ENCODE measurements around the gene TSPAN31. TPM values are rescaled to one million over a fixed set of nuclear protein-coding genes. Genes with fewer than 3 reads are reported as not detected.

Gene TSPAN31
- total and polyA plus RNA-seq, 9 of the 15 experiments (the other 6 are each of a cell fraction or from before 2014, with no cell fraction given) = 11.3 to 26.4 (median 14.3) TPM

DNA sequence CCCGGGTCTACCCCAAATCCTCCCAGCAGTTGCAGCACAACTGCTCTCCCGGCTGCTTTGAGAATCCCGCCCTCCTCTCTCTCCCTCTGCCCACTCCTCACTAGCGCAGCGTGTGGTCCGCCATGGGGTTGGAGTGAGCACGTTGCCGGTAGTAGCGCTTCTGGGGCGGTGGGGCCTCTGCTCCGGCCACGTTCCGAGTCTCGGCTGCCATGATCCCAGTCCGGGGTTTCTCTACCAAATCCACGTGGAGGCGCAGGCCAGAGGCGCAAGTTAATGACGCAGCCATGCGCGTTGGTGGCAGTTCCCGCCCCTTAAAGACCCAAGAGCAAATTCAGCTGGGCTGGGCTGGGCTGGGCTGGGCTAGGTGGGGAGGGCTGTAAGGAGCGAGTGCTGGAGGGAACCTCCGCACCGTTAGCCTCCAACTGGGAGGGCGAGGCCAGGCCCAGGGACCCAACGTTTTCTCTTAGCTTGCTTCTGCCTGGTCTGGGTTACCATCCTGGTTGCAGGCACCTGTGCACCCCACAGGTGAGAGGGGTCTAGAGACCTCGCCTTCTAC is 27.1 kb downstream of the TSPAN31 start, which contains the start of gene METTL1 (continued):
- TF ChIP-seq CBFB (CRISPR knock-in tag; IDR thresholded peaks at IDR 0.05) (no peak), FUS (optimal IDR thresholded peaks at IDR 0.05; ENCODE audit: low read depth, low read length) (no peak), RBM34 (IDR thresholded peaks at IDR 0.05; ENCODE audit: borderline replicate concordance, insufficient read depth, low read length) (no peak), ZBTB11 (CRISPR knock-in tag; IDR thresholded peaks at IDR 0.05) (peak in 1 of 3 experiments; percentile 51; a peak in 1 of 6 replicates), CSDE1 (IDR thresholded peaks at IDR 0.05) (peak in 1 of 2 experiments; percentile 77; a peak in 2 of 4 replicates), HDAC1 (IDR thresholded peaks at IDR 0.05) (peak; percentile 98 to 100; a peak in 3 of 4 replicates), COPS2 (conservative IDR thresholded peaks at IDR 0.05) (no peak), NBN (IDR thresholded peaks at IDR 0.05; ENCODE audit: low read depth) (peak; percentile 97), BRD9 (IDR thresholded peaks at IDR 0.05; ENCODE audit: low read depth, partially characterized antibody) (no peak), CTBP1 (IDR thresholded peaks at IDR 0.05; ENCODE audit: borderline replicate concordance) (peak; percentile 80), STAT6 (CRISPR knock-in tag; IDR thresholded peaks at IDR 0.05) (0 out of 2 replicates have a peak, but pooled peaks have one; percentile 30), TAF15 (IDR thresholded peaks at IDR 0.05; ENCODE audit: low read depth, low read length) (no peak), NFYB (IDR thresholded peaks at IDR 0.05; ENCODE audit: extremely low read depth, insufficient read length) (no peak), ESRRA (IDR thresholded peaks at IDR 0.05; ENCODE audit: borderline replicate concordance, low read depth) (peak; percentile 30; the same call in 1 of the 2 replicates), SUPT5H (IDR thresholded peaks at IDR 0.05) (peak; percentile 95), ESRRB (CRISPR knock-in tag; IDR thresholded peaks at IDR 0.05; ENCODE audit: borderline replicate concordance) (no peak), ZNF583 (CRISPR knock-in tag; IDR thresholded peaks at IDR 0.05) (no peak), ZNF175 (CRISPR knock-in tag; IDR thresholded peaks at IDR 0.05; ENCODE audit: low read depth) (0 out of 2 replicates have a peak, but pooled peaks have one; percentile 57)
- TF ChIP-seq, protein P1, sequence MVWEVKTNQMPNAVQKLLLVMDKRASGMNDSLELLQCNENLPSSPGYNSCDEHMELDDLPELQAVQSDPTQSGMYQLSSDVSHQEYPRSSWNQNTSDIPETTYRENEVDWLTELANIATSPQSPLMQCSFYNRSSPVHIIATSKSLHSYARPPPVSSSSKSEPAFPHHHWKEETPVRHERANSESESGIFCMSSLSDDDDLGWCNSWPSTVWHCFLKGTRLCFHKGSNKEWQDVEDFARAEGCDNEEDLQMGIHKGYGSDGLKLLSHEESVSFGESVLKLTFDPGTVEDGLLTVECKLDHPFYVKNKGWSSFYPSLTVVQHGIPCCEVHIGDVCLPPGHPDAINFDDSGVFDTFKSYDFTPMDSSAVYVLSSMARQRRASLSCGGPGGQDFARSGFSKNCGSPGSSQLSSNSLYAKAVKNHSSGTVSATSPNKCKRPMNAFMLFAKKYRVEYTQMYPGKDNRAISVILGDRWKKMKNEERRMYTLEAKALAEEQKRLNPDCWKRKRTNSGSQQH (CRISPR knock-in tag; IDR thresholded peaks at IDR 0.05) = 0 out of 2 replicates have a peak, but pooled peaks have one; percentile 55
- TF ChIP-seq, protein P2, sequence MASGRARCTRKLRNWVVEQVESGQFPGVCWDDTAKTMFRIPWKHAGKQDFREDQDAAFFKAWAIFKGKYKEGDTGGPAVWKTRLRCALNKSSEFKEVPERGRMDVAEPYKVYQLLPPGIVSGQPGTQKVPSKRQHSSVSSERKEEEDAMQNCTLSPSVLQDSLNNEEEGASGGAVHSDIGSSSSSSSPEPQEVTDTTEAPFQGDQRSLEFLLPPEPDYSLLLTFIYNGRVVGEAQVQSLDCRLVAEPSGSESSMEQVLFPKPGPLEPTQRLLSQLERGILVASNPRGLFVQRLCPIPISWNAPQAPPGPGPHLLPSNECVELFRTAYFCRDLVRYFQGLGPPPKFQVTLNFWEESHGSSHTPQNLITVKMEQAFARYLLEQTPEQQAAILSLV (tag; IDR thresholded peaks at IDR 0.05) = no peak

All from K562 (cell line).